Keratinocyte (primary cell): ENCODE results near the gene ZFR2. TPM values are rescaled to one million over a fixed set of nuclear protein-coding genes. Genes with fewer than 3 reads are reported as not detected.

ENCODE experiments used
- DNase-seq: peaks from one replicate; pipeline ENCODE4 v3.0.0-alpha.2; 2011; ENCODE audit warnings: low read depth, missing footprints, low spot score
- FAIRE-seq: peaks from 2 replicates; lab custom pipeline; 2011; peaks lifted over from hg19 to GRCh38; lab: Jason Lieb, UNC
- H2AFZ ChIP-seq: 2 replicates; pipeline ENCODE4 v1.6.0; 2012; ENCODE audit warnings: low read length, control low read depth, inconsistent platforms; ENCODE audit not compliant: control insufficient read depth
- H3K27ac ChIP-seq: 2 replicates; pipeline ENCODE4 v1.5.1; 2011; ENCODE audit warnings: low read length; ENCODE audit not compliant: control insufficient read depth, insufficient read depth
- H3K27me3 ChIP-seq: 3 replicates; pipeline ENCODE4 v1.6.0; 2011; ENCODE audit warnings: low read length; ENCODE audit not compliant: control insufficient read depth, insufficient read depth; ENCODE audit errors: extremely low read depth
- H3K36me3 ChIP-seq, 2 experiments: 2 replicates in 1 of 2; 3 replicates in 1 of 2; pipeline ENCODE4 v1.5.1; 2011; ENCODE audit warnings: low read length in 2 of 2, mild to moderate bottlenecking in 1 of 2; ENCODE audit not compliant: control insufficient read depth in 2 of 2, insufficient read depth in 2 of 2; ENCODE audit errors: extremely low read depth in 1 of 2
- H3K4me1 ChIP-seq: 3 replicates; pipeline ENCODE4 v1.5.1; 2011; ENCODE audit warnings: low read length; ENCODE audit not compliant: control insufficient read depth, insufficient read depth; ENCODE audit errors: extremely low read depth
- H3K4me2 ChIP-seq: 3 replicates; pipeline ENCODE4 v1.6.0; 2011; ENCODE audit warnings: low read depth, low read length; ENCODE audit not compliant: control insufficient read depth, insufficient read depth; ENCODE audit errors: extremely low read depth
- H3K4me3 ChIP-seq, 3 experiments: fragments of 200-600 bp in 1 of 3; sonication (generic) in 1 of 3; 2 replicates in 2 of 3; 3 replicates in 1 of 3; pipeline ENCODE4 v1.5.1; 2011 to 2016; ENCODE audit warnings: low read length in 3 of 3, mild to moderate bottlenecking in 3 of 3, control low read depth in 2 of 3, inconsistent platforms in 1 of 3, low read depth in 1 of 3, mixed read lengths in 1 of 3, mixed run types in 1 of 3, moderate library complexity in 1 of 3; ENCODE audit not compliant: control insufficient read depth in 2 of 3, insufficient read depth in 2 of 3; ENCODE audit errors: extremely low read depth in 1 of 3
- H3K79me2 ChIP-seq: 2 replicates; pipeline ENCODE4 v1.6.0; 2012; ENCODE audit warnings: low read length; ENCODE audit not compliant: control insufficient read depth, insufficient read depth
- H3K9ac ChIP-seq: 3 replicates; pipeline ENCODE4 v1.6.0; 2011; ENCODE audit warnings: low read length; ENCODE audit not compliant: control insufficient read depth, insufficient read depth; ENCODE audit errors: extremely low read depth
- H3K9me1 ChIP-seq: 3 replicates; pipeline ENCODE4 v1.6.0; 2011; ENCODE audit warnings: low read length; ENCODE audit not compliant: control insufficient read depth, insufficient read depth; ENCODE audit errors: extremely low read depth
- H3K9me3 ChIP-seq: 2 replicates; pipeline ENCODE4 v1.5.1; 2012; ENCODE audit warnings: low read depth, low read length; ENCODE audit not compliant: control insufficient read depth
- H4K20me1 ChIP-seq: 3 replicates; pipeline ENCODE4 v1.6.0; 2011; ENCODE audit warnings: low read length; ENCODE audit not compliant: control insufficient read depth, insufficient read depth; ENCODE audit errors: extremely low read depth
- CTCF ChIP-seq, 3 experiments: IDR thresholded peaks in 1 of 3; conservative IDR thresholded peaks in 1 of 3; optimal IDR thresholded peaks in 1 of 3; 2 replicates in 2 of 3; 3 replicates in 1 of 3; pipeline versions ENCODE3 to v1.5.1; 2011; ENCODE audit warnings: low read length in 3 of 3, mild to moderate bottlenecking in 3 of 3, moderate library complexity in 2 of 3, control low read depth in 1 of 3, inconsistent platforms in 1 of 3; ENCODE audit not compliant: insufficient read depth in 2 of 3; ENCODE audit errors: extremely low read depth in 1 of 3
- EZH2 ChIP-seq: IDR thresholded peaks from one replicate; pipeline ENCODE4 v1.6.1; 2012; ENCODE audit warnings: inconsistent platforms, mild to moderate bottlenecking, low read length, moderate library complexity
- dilution Hi-C: fragments of 300-500 bp; cut with MboI; formaldehyde crosslinking; loops from one replicate; pipeline ENCODE4 v1.7.0; 2020; ENCODE audit warnings: low sequenced_read_pairs; ENCODE audit not compliant: extremely low pct_ligation_motif_present
- polyA plus RNA-seq, 5 experiments: library from polyadenylated mRNA; depleted of rRNA in 3 of 5; stranded (reverse) in 3 of 5; stranded (forward) in 1 of 5; unstranded in 1 of 5; fragments of >200 nt; gene quantifications; 1 replicate in 1 of 5; 2 replicates in 3 of 5; 3 replicates in 1 of 5; pipeline versions ENCODE4 v1.2.1 to v1.2.3, GENCODE V29; 2011 to 2012; ENCODE audit warnings: missing spikeins in 2 of 5, low read depth in 1 of 5, low replicate concordance in 1 of 5

Gene ZFR2
- polyA plus RNA-seq, 1 donor (not counting 4 experiments of a cell fraction or from before 2014, with no cell fraction given) = not detected

GRCh38 chr19:3810708-3811355 is 58.0 kb downstream of the ZFR2 start:
- FAIRE-seq (no peak), DNase-seq (no peak)
- Histone ChIP-seq H3K79me2 (no peaks in the 10 kb centered on the region), H3K4me1 (no peaks in the 10 kb centered on the region), H3K9me1 (no peaks in the 10 kb centered on the region), H3K4me2 (no peak overlapping the region), H2AFZ (no peak overlapping the region), H3K4me3 (no peak overlapping the region), H3K9me3 (peaks cover 4% of the 10 kb centered on the region), H4K20me1 (no peaks in the 10 kb centered on the region), H3K36me3 (no peaks in the 10 kb centered on the region), H3K9ac (no peak overlapping the region), H3K27me3 (peaks cover 3% of the 10 kb centered on the region), H3K27ac (no peak overlapping the region)
- dilution Hi-C loops = no loop called here
- TF ChIP-seq EZH2 = no peak
- TF ChIP-seq CTCF (optimal IDR thresholded peaks at IDR 0.05 in 1 of 3, IDR thresholded peaks at IDR 0.05 in 1 of 3, conservative IDR thresholded peaks at IDR 0.05 in 1 of 3; ENCODE audit: extremely low read depth in 1 of 3, insufficient read depth in 2 of 3, low read length in 3 of 3) = no peak

GRCh38 chr19:3809881-3810707 is 58.7 kb downstream of the ZFR2 start:
- Histone ChIP-seq H3K9me1 (no peaks in the 10 kb centered on the region), H2AFZ (no peak overlapping the region), H3K27ac (no peak overlapping the region), H3K9ac (no peak overlapping the region), H3K4me2 (no peak overlapping the region), H3K27me3 (peaks cover 3% of the 10 kb centered on the region), H3K4me1 (no peaks in the 10 kb centered on the region), H3K4me3 (no peak overlapping the region), H3K9me3 (peaks cover 4% of the 10 kb centered on the region), H3K79me2 (no peaks in the 10 kb centered on the region), H4K20me1 (no peaks in the 10 kb centered on the region), H3K36me3 (no peaks in the 10 kb centered on the region)
- TF ChIP-seq EZH2 (no peak), CTCF (optimal IDR thresholded peaks at IDR 0.05 in 1 of 3, IDR thresholded peaks at IDR 0.05 in 1 of 3, conservative IDR thresholded peaks at IDR 0.05 in 1 of 3; ENCODE audit: extremely low read depth in 1 of 3, insufficient read depth in 2 of 3, low read length in 3 of 3) (no peak)
- dilution Hi-C loops = no loop called here
- DNase-seq (no peak), FAIRE-seq (no peak)
